Measurements from ENCODE around the gene SLC28A3. TPM values are rescaled to one million over a fixed set of nuclear protein-coding genes. Genes with fewer than 3 reads are reported as not detected.

Gene SLC28A3
- total and polyA plus RNA-seq, 2 donors (not counting 3 experiments of a cell fraction or from before 2014, with no cell fraction given) = not detected

DNA sequence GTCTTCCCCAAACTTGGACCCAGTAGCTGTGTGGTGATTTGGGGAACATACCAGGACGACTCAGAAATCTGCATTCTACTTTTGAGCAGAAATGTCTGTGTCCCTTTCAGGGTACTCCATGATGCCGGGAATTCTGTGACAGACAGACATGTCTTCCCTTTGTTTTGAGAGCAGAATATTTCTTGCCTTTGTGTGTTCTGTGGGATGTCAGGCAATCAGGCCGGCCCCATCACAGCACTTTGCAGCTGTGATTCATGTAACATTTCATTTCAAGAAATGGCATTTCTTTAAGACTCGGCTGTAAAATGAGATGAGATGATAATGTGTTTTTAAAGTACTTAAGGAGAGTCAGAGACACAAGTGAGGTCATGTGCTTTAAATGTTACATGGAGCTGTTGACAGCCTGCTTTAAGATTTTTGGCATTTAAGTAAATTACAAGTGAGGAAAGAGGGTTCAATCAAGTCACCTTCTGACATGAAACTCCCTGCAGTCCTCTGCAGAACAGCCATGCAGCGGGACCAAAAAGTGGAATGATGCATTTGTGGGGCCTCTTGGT lies 98.7 kb downstream of the SLC28A3 start:
- no peaks in the 10 kb centered on the region for H3K79me2 ChIP-seq (ENCODE audit: control insufficient read depth, insufficient read depth, low read length)
- H2AFZ ChIP-seq (ENCODE audit: low read depth, low read length) = no peak overlapping the region
- H3K4me1 ChIP-seq (ENCODE audit: control insufficient read depth, extremely low read depth, insufficient read depth, low read length) = no peaks in the 10 kb centered on the region
- no peak overlapping the region for H3K9ac ChIP-seq (replicated peaks; ENCODE audit: extremely low read depth, insufficient read depth, low read length)
- no TSS peak for BruUV-seq (replicated peaks)
- dilution Hi-C loops (cut with MboI; ENCODE audit: extremely low pct_ligation_motif_present, low sequenced_read_pairs) = no loop called here
- no peak for TF ChIP-seq POLR2A (IDR thresholded peaks at IDR 0.05; ENCODE audit: low read depth, low read length)
- TF ChIP-seq MYC (IDR thresholded peaks at IDR 0.05; ENCODE audit: low read depth, low read length) = no peak
- TF ChIP-seq, protein P1, sequence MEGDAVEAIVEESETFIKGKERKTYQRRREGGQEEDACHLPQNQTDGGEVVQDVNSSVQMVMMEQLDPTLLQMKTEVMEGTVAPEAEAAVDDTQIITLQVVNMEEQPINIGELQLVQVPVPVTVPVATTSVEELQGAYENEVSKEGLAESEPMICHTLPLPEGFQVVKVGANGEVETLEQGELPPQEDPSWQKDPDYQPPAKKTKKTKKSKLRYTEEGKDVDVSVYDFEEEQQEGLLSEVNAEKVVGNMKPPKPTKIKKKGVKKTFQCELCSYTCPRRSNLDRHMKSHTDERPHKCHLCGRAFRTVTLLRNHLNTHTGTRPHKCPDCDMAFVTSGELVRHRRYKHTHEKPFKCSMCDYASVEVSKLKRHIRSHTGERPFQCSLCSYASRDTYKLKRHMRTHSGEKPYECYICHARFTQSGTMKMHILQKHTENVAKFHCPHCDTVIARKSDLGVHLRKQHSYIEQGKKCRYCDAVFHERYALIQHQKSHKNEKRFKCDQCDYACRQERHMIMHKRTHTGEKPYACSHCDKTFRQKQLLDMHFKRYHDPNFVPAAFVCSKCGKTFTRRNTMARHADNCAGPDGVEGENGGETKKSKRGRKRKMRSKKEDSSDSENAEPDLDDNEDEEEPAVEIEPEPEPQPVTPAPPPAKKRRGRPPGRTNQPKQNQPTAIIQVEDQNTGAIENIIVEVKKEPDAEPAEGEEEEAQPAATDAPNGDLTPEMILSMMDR (IDR thresholded peaks at IDR 0.05; ENCODE audit: extremely low read depth in 1 of 2, insufficient read depth in 1 of 2, low read depth in 1 of 2, low read length in 2 of 2) = no peak
- TF ChIP-seq FOS (IDR thresholded peaks at IDR 0.05; ENCODE audit: borderline replicate concordance, insufficient read depth, low read length) = no peak
- TF ChIP-seq, protein P2, sequence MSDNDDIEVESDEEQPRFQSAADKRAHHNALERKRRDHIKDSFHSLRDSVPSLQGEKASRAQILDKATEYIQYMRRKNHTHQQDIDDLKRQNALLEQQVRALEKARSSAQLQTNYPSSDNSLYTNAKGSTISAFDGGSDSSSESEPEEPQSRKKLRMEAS (IDR thresholded peaks at IDR 0.05; ENCODE audit: insufficient read depth, insufficient read length) = no peak
- no peak for TF ChIP-seq EZH2 (IDR thresholded peaks at IDR 0.05; ENCODE audit: borderline replicate concordance, low read depth, low read length, severe bottlenecking)
- TF ChIP-seq POLR2AphosphoS5 (IDR thresholded peaks at IDR 0.05; ENCODE audit: insufficient read depth, low read depth, low read length) = no peak
- TF ChIP-seq JUN (IDR thresholded peaks at IDR 0.05; ENCODE audit: borderline replicate concordance, insufficient read depth, insufficient read length, low read depth) = no peak
- TF ChIP-seq GATA2 (IDR thresholded peaks at IDR 0.05; ENCODE audit: insufficient read depth, insufficient read length, low read depth, low read length) = no peak
- H4K20me1 ChIP-seq (replicated peaks; ENCODE audit: control insufficient read depth, extremely low read depth, insufficient read depth, low read length) = no peaks in the 10 kb centered on the region
- no peaks in the 10 kb centered on the region for H3K9me3 ChIP-seq (replicated peaks; ENCODE audit: control insufficient read depth, insufficient read depth, low read length)
- DNase-seq (ENCODE audit: low read depth, low spot score) = no peak
- H3K4me3 ChIP-seq (replicated peaks in 1 of 3; ENCODE audit: insufficient read depth in 1 of 3, low read depth in 1 of 3, low read length in 3 of 3) = no peak overlapping the region
- no peak for FAIRE-seq
- POLR2A ChIA-PET = no interaction called here
- intact Hi-C loops (cut with micrococcal nuclease) = no loop called here
- no peak overlapping the region for H3K27ac ChIP-seq (ENCODE audit: insufficient read depth, low read depth, low read length)
- no peaks in the 10 kb centered on the region for H3K36me3 ChIP-seq (ENCODE audit: control insufficient read depth in 2 of 2, extremely low read depth in 1 of 2, insufficient read depth in 2 of 2, low read length in 2 of 2)
- H3K27me3 ChIP-seq (ENCODE audit: control insufficient read depth in 2 of 2, insufficient read depth in 2 of 2, low read length in 2 of 2) = peaks cover 0 to 6% of the 10 kb centered on the region in 2 experiments
- CTCF ChIA-PET = interaction anchor here (1.3 kb wide), 1 partner anchor 19 kb away, joined by 5 read pairs; no protein-coding TSS in a partner anchor
- no peaks in the 10 kb centered on the region for H3K9me1 ChIP-seq (replicated peaks; ENCODE audit: control insufficient read depth, extremely low read depth, insufficient read depth, low read length)
- no peak overlapping the region for H3K4me2 ChIP-seq (ENCODE audit: insufficient read depth, low read length)
